GM21576 (cell line): ENCODE data around the gene CCSER1.
"Not testable (repeated sequence)": the region's sequence is repeated elsewhere in the genome, so short reads cannot be mapped to it uniquely, and the experiment has no call there.

Experiments
- ATAC-seq: cut with Tn5 transposase; IDR thresholded peaks from one replicate; pipeline ENCODE4 v1.9.1; 2021; ENCODE audit warnings: mild to moderate bottlenecking, moderate library complexity; ENCODE audit not compliant: unreplicated experiment

Gene CCSER1

DNA sequence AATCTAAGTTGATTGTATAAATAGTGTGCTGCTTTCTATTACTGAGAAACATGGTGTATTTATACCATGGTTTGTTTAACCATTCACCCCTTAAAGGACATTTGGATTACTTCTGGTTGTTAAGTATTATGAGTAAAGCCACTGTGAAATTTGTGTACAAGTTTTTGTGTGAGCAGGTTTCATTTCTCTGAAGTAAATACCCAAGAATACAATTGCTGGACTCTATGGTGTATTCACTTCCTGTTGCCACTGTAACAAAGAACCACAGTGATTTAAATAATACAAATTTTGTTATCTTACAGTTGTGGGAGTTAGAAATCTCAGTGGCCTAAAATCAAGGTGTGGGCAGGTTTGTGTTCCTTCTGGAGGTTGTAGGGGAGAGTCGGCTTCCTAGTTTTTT is 869.6 kb downstream of the CCSER1 start:
- no peak for ATAC-seq

DNA sequence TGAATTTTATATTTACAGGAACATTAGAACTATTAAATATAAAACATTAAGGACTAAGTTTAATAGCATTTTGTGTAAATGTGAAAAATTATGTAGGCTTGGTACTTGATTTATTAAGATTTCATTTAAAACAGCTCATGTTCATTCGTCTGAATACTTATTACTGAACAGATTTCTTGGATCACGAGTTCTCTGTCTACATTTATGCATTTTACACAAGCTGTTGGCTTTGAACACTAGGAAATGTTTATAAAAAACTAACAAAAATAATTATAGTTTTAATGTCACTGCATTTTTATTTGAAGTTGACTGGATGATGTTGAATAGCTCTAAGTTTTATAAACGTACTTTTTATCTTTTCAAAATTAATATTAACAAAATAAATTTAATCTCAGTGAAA is 888.7 kb downstream of the CCSER1 start:
- no peak for ATAC-seq

DNA sequence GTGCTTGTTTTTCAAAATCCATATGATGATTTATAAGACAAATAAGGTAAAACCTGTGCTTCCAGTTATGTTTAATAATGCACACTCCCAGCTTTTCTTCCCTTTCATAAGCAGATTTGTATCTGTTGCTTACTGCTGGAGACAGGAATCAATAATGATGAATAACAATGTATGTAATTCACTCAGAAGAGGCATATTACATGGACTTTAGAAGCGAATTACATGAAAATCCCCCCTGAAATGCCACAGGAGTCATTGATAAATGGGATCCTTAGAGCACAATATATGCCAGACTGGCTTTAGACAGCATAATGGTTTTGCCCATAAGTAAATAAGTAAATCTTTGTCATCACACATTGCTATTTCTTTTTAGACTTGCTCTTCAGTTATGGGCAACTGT is 892.3 kb downstream of the CCSER1 start:
- ATAC-seq = no peak

DNA sequence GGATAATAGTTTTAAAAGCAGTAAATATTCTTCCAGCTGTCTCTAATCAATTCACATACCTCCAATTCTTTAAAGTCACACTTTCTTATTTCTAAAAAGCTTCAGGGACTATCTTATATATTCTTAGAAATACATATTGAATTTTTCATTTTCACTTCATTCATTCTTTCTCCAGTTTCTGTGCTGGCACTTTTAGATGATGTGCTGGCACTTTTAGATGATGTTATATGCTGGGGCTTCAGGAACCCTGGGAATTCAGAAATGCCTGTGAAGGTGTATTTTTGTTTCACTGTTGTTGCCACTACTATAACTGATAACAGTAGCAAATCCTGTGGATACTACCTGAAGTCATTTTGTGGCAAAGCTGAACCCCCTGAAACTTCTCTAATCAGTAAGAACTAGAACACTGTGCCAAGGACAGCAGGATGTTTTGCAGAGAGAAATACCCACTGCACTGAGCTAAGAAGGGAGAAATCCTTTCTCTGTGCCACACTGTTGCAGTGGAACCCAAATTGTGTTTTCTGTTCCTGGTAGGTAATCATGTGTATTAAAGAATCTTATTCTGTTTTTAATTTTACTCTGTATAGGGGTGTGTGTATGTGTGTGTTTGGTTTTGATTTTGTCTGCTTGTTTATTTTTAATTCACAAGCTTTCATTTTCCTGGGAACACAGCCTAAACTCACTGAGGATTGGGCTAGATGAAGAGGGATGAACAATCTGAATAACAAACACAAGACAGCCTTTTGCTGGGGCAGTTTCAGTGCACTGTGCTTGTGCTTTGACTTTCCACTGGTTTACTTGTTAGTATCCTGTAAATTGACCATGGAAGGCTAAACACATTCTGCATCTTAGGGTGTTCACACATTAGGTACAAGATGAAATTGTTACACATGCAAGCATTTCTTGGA is 898.3 kb downstream of the CCSER1 start:
- no peak for ATAC-seq

DNA sequence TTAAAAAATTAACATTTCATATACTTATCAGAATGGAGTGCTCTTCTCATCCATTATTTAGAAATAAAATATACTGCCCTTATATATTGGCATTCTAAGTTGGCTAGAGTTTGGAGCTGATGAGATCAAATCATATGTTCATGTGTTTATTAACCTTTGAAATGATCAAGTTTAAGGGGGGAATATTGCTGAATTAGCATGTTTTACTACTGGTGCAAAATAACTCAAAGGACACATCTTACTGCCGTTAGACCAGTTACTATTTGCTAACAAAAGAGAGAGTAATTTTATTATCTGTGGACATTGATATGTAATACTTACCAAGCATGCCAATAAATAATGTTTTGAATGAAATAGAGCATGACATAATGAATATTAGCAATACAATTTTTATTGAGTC is 901.0 kb downstream of the CCSER1 start:
- no peak for ATAC-seq

DNA sequence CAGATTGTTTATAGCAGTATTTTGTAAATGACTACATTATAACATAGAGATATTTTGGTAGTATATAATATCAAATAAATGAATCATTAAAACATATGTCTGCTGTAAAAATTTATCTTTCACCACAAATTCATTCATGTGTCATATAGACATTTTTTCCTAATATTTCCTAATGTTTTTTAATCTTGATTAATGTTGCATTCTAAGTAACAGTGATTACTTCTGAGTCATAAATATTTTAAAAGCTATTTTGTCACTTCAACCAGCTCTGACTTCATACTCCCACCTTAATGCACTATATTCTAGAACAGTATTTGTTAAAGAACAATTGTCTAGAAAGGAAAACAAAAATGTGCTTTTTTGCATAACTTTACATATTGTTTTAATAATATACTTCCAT is 904.6 kb downstream of the CCSER1 start:
- ATAC-seq = no peak

DNA sequence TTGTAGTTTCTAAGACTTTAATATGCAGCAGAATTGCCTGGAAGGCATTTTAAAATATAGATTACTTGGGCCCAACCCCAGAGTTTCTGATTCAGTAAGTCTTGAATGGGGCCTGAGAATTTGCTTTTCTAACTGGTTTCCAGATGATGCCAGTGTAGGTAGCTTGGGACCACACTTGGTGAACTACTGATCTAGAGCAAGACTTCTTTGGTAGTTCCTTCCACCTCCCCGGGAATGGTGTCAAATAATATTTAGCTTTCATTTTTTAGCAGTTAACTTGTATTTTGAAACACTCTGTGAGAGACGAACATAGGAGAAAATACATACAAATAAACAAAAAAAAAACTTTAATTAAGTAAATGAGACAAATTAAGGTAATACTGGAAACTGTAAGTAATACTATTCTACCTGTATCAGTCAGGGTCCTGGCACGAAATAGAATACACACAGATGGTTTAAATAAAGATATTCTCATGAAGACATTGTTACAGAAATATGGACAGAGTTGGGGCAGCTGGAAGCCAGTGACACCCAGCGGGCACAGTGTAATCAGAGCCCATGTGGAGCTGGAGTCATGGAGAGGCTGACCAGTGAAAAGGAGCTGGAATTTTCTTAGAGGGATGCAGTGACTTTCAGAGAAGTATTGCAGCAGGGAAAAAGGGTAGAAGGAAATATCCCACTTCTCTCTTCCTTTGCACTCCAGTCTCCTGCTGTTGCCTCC is 905.7 kb downstream of the CCSER1 start:
- no peak for ATAC-seq

DNA sequence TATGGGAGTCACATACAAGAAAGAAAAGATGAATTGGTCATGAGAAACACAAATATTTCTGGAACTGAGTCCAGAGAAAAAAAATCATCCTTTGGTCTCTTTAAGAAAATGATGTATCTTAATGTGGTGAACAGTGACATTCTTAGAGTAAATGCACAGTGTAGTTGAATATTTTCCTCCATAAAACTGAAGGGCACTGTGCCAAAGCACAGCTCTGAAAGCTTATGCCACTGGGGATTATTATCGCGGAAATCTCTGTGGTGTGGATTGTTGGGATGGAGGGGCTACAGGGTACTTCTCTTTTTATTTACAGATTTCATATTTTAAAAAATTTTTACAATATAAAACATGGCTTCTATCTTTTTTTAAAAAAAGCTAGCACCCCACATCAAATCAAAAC is 908.1 kb downstream of the CCSER1 start:
- no peak for ATAC-seq

DNA sequence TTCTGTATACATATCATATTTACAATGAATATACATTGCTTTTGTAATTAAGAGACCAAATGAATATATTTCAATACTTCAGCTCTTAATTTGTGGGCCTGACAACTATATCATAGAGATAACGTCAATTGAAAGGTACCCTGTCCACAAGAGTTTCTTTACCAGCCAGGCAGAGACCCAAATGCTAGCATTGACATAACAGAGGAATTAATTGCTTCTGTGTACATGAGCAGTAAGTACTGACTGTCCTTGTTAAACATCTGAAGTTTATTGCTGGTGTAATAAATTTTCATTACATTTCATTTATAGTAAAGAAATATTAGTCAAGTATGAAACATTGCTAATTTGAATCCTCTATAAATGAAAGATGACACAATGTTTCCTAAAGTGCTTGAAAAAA is 910.8 kb downstream of the CCSER1 start:
- no peak for ATAC-seq

DNA sequence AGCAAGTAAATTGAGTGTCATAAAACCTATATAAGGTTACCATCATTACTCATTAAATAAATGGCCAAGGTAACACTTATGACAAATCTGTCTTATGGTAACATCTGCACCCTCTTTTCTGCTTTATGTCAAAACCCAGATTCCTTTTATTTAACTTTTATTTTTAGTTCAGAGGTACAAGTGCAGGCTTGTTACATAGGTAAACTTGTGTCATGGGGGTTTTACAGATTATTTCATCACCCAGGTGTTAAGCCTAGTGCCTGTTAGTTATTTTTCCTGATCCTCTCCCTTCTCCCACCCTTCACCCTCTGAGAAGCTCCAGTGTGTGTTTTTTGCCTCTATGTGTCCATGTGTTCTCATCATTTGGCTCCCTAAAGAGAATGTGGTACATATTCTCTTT is 930.7 kb downstream of the CCSER1 start:
- no peak for ATAC-seq

DNA sequence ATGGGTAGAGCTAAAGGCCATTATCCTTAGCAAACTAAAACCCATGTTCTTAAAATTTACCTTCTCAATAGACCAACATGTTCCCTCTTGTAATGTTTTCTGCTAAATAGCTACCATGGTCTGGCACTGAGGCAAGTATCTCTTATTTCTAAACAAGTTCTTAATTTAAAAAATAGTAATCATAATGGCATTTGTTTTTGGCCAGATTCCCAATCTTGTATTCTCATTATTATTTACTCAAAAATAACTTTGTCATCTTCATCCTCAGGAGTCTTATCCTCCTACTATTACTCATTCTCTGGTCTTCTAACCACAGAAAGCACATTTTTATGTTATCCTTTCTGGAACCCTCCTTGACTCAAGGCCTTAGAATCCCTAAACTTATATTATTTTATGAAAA is 931.2 kb downstream of the CCSER1 start:
- ATAC-seq = no peak

DNA sequence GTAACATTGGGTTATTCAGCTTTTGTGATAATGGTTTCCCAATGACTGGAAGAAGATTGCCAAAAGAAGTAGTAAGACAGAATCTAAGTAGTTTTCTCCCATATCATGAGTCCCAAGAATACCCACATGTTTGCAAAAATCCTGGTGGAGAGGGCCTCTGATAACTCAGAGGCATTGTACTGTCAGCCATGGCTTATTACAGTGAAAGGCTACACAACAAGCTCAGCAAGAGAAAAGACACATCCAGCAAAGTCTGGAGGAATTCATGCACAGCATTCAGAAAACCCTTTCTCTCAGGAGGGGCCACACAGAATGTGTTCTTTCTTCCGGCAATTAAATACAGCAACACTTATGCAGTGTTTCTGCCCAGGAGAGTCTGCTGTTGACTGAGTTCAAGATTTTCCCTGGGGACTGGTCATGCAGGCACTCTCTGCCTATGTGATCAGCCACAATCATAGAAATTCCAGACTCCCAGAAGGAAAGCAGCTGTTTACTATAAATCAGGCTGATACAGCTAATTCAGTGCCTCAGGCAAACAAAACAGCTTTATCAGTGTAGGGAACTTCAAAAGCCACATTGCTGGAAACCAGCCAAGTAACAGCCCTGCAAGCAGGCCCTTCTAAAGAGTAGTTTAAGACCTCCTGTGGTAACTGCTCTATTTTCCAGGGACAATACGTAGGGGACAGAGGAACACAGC is 937.1 kb downstream of the CCSER1 start:
- ATAC-seq = no peak

DNA sequence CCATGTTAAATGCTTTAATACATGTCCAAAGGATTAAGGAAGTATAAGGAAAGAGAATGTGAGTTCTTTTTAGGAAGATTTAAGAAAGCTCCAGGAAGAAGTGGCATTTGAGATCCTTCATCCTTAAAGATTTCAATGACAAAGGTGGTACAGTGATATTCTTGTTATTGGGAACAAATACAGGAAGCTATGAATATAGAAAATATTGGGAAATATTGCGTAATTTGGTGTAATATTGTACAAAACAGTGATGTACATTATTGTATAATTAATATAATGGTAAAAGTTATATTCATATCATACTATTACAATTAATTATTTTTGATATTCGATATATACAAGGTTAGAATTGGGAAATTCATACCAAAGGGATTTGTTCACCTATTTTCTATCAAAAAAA is 937.9 kb downstream of the CCSER1 start:
- ATAC-seq = no peak

DNA sequence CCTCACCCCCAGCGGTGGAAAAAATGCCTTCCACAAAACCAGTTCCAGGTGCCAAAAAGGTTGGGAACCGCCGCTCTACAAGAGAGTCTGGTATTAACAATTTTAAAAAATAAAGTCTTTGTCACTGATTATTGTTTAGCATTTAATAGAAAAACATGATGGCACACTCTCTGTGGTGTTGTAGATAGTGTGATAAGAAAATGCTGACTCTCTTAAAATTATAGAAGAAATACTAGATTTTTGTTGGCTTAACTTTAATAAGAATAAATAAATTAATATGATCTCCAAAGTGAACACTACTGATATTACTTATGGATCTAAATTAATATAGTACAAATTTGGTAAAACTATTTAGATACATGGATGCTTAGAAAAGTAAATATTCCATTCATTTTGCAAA is 943.5 kb downstream of the CCSER1 start:
- ATAC-seq = no peak

DNA sequence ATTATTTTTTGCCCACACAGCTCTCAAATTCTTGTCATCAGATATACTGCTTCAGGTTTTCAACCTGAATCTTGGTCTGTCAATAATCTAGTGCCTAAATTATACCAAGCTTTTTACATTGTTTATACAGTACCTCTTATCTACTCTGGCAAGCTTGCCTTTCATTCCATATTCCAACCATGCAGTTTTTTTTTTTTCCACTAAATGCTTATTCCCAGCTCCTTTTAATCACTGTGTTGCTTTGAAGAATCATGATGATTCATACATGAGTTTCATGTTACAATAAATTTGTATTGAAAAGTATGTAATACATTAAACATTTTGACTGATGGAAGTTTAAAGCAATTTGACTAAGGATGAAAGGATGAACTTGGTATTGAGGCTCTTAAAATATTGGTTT is 949.0 kb downstream of the CCSER1 start:
- no peak for ATAC-seq

DNA sequence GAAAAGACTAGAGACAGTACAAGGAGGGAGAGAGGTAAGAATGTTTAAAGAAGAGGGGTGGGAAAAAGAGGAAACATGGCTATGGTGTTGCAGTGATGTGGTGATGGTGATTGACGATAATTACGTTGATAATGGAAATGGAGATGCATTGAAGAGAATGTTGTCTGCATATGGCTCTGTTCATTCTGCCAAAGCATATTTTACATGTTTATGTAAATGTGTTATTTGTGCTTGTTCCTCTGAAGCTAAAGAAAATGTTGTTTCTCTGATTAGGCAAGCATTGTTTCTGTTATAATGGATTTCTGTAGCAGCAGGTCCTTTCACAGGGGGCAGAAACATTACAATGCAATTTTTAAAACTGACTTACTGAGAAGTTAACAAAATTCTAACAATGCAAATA is 958.8 kb downstream of the CCSER1 start:
- no peak for ATAC-seq

DNA sequence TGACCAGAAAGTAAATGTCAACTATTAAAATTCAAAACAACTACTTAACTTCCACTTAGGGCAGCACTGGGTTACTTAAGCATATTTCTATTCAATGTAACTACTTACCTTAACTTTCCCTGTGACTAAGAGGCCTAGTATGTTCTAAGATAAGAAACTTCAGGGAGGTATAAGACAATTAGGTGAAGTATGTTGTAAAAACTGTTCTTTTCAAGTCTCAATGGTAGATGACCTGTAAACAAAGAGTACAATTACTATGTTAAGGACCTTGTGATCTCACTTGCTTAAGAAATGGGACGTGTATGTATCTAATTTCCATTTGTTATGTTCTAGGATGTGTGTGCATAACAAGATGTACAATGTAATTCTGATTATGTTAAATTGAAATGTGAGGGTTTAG is 960.5 kb downstream of the CCSER1 start:
- ATAC-seq = no peak

DNA sequence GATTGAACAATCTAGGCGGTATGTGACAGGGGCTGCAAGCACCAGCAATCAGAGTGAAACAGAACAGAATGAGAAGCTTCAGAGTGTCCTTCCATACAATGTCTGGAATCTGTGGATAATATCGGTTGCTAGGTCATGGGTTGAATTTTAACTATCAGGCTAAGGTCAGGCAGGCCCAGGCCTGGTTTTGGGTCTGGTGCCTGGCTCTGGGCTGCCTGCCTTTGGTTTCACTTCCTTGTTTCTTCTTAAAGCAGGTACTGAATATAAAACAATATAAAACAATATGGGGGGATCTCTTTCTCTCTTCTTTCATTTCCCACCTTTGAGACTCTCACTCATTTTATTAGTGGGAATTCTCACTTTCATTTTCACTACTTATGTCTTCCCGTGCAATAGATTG is 962.0 kb downstream of the CCSER1 start:
- ATAC-seq = no peak

DNA sequence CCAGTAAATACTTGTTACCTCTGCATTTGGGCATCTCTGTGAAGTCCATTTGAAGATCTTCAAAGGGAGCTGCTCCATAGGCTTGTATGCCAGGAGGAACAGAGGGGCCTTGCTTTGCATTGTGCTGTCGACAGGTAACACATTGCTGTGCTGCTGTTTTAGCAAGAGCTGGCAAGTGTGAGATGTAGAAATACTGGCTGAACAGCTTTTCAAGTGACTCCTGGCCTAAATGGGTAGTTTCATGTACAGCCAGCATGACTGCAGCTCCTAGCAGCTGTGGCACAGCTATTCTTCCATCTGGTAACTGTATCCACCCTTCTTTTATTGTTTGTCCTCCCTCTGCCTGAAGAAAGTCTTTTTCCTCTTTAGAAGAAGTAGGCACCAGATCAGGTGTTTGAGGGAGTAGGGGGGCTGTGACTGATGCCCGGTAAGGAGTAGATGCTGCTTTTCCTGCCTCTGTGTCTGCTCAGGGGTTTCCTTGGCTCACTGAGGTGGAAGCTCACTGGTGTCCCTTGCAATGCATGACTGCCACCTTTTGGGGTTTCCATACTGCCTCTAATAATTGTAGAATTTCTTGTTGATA is 965.3 kb downstream of the CCSER1 start:
- ATAC-seq = no peak

DNA sequence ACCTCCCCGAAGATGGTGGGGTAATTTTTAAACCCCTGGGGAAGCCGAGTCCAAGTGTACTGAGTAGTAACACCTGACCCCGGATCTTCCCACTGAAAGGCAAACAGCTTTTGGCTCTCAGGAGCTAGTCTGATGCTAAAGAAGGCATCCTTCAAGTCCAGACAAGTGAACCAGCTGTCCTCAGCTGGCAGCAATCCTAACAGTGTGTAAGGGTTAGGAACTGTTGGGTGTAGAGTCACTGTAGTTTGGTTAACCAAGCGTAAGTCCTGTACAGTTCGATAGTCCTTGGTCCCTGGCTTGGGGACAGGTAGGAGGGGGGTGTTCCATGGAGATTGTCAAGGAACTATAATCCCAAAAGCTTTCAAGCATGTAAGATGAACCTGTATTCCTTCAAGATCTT is 967.0 kb downstream of the CCSER1 start:
- not testable (repeated sequence) for ATAC-seq

DNA sequence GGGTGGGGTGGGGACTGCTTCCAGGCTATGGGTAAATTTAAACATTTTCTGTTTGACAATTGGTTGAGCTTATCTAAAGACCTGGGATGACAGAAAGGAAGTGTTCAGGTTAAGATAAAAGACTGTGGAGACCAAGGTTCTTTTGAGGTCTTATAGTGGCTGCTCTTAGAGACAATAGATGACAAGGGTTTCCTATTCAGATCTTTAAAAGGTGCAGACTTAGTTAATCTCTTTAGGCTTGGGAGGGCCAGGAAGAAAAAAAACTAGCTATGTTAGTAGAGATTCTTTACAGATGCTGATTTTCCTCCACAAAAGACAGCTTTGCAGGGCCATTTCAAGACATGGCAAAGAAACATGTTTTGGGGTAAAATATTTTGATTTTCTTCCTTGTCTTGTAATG is 972.5 kb downstream of the CCSER1 start:
- no peak for ATAC-seq
